Activated CD4-positive, alpha-beta T cell treated with anti-CD3 and anti-CD28 coated beads for 36 hours (primary cell): ENCODE data around the gene CLCN5. TPM values are rescaled to one million over a fixed set of nuclear protein-coding genes. Genes with fewer than 3 reads are reported as not detected.
"Not testable (repeated sequence)": the region's sequence is repeated elsewhere in the genome, so short reads cannot be mapped to it uniquely, and the experiment has no call there.

ENCODE experiments used
- ATAC-seq: fragments of 200-7000 bp; cut with Tn5 transposase; one replicate; pipeline ENCODE4 v1.10.0; 2021; ENCODE audit warnings: mild to moderate bottlenecking, moderate library complexity
- CTCF ChIA-PET: fragments of 350-600 bp; sonication (Branson Sonifier 250); formaldehyde crosslinking; loops from one replicate; lab custom pipeline; 2021; ENCODE audit warnings: antibody characterized with exemption; lab: Charles Lee
- POLR2A ChIA-PET: fragments of 350-600 bp; sonication (Branson Sonifier 250); formaldehyde crosslinking; loops from one replicate; lab custom pipeline; 2021; ENCODE audit warnings: antibody characterized with exemption, inconsistent platforms; lab: Charles Lee
- DNase-seq: peaks from one replicate; pipeline ENCODE4 v3.0.0-alpha.2; 2020
- H3K27ac Mint-ChIP-seq: one replicate; pipeline ENCODE4 v1.8.0; 2021; ENCODE audit warnings: mixed read lengths
- H3K27me3 Mint-ChIP-seq: one replicate; pipeline ENCODE4 v1.8.0; 2021; ENCODE audit warnings: mixed read lengths
- H3K36me3 Mint-ChIP-seq: one replicate; pipeline ENCODE4 v1.8.0; 2021; ENCODE audit warnings: low read depth, mixed read lengths
- H3K4me1 Mint-ChIP-seq: one replicate; pipeline ENCODE4 v1.8.0; 2021; ENCODE audit warnings: mixed read lengths
- H3K4me3 Mint-ChIP-seq: one replicate; pipeline ENCODE4 v1.8.0; 2021; ENCODE audit warnings: mild to moderate bottlenecking, moderate library complexity, mixed read lengths
- H3K9me3 Mint-ChIP-seq: one replicate; pipeline ENCODE4 v1.8.0; 2021; ENCODE audit warnings: low read depth, mixed read lengths
- intact Hi-C, 2 experiments: fragments of 100-400 bp; cut with DNase I in 1 of 2; cut with micrococcal nuclease in 1 of 2; formaldehyde crosslinking; loops; one replicate each; pipeline versions ENCODE4 v1.14.2 to v1.15.1; 2022 to 2024; cut with DNase I, micrococcal nuclease
- total RNA-seq, 2 experiments: library from RNA; stranded (reverse); gene quantifications; one replicate each; pipeline ENCODE4 v1.2.3, GENCODE V29; 2021

The CLCN5 gene
- total RNA-seq, 2 experiments from 2014 or later = 2.6 to 3.2 TPM

DNA sequence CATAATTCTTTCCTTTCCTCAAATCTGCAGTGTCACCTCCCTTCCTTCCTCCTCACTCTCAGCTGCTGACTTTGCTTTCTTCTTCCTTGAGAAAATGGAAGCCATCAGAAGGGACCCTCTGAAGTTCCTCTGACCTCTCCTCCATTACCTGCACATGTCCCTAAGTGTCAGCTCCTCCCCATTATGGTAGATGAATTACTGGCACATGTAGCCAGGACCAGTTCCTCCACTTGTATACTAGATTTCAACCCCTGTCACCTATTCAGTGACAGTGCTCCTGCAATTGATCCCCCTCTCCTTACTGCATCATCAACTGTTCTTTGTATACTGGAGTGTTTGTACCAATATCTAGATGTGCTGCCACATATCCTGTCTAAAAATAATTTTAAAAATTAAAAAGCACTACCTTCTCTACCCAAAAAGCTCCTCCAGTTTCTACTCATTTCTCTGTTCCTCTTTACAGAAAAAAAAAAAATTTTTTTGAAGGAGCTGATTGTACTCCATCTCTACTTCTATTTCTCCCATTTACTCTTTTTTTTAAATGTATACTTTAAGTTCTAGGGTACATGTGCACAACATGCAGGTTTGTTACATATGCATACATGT is 78.6 kb downstream of the CLCN5 start:
- intact Hi-C loops = no loop called here
- Mint-ChIP-seq H3K27ac (no peak overlapping the region), H3K36me3 (no peaks in the 10 kb centered on the region), H3K4me3 (no peak overlapping the region), H3K9me3 (no peaks in the 10 kb centered on the region), H3K27me3 (no peaks in the 10 kb centered on the region), H3K4me1 (peaks cover 5% of the 10 kb centered on the region)
- ChIA-PET CTCF (no interaction called here), POLR2A (no interaction called here)
- ATAC-seq (no peak), DNase-seq (no peak)

DNA sequence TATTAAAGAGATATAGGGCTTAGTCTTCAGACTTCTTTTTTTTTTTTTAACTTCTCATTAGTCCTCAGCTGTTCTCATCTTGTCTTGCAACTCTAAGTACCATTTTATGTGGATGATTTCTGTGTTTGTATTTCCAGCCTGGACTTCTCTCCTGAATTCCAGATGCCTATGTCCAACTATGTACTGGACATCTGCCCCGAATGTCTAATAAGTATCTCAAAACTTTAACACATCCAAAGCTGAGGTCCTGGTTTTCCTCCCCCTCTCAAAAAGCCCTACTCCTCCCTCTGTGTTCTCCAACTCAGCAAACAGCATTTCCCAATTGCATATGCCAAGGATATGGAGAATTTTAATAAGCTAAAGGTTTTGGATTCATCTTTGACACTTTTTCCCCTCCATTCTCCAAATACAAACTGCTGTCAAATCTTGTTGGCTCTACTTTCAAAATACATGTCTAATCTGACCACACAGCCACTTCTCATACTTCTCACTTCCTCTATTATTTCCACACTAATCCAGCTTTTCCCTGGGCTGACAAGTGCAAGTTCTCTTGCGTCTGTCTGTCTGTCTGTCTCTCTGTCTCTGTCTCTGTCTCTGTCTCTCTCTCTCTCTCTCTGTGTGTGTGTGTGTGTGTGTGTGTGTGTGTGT is 79.8 kb downstream of the CLCN5 start:
- no peak overlapping the region for H3K4me3 Mint-ChIP-seq
- intact Hi-C loops = no loop called here

DNA sequence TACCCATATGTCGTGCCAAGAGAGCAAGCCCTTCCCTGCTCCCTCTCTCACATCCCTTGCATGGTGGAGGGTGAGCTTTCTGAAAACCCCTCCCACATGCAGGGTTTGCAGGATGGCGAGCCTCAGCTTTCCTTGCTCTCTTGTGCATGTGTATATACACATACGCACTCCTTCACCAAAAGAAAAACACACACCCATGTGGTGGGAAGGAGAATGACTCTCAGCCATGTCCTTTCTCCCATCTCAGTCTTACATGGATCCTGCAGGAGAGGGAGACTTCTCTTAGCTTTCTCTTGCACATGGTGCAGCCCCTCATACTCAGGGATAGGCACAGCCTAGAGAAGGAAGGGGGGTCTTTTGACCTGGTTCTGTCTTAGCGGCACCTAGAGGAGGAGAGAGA is 81.1 kb downstream of the CLCN5 start:
- Mint-ChIP-seq H3K9me3 (no peaks in the 10 kb centered on the region), H3K27me3 (no peaks in the 10 kb centered on the region), H3K36me3 (no peaks in the 10 kb centered on the region), H3K4me1 (peaks cover 5% of the 10 kb centered on the region), H3K4me3 (no peak overlapping the region), H3K27ac (no peak overlapping the region)
- CTCF ChIA-PET = no interaction called here
- DNase-seq (no peak), ATAC-seq (no peak)
- POLR2A ChIA-PET = no interaction called here
- intact Hi-C loops = no loop called here

More for the DNA sequence above, 79.8 kb downstream of the CLCN5 start:
- Mint-ChIP-seq H3K27ac (no peak overlapping the region), H3K9me3 (no peaks in the 10 kb centered on the region), H3K27me3 (no peaks in the 10 kb centered on the region), H3K36me3 (no peaks in the 10 kb centered on the region), H3K4me1 (peaks cover 5% of the 10 kb centered on the region)
- CTCF ChIA-PET = no interaction called here
- no peak for DNase-seq
- POLR2A ChIA-PET = no interaction called here
- no peak for ATAC-seq

DNA sequence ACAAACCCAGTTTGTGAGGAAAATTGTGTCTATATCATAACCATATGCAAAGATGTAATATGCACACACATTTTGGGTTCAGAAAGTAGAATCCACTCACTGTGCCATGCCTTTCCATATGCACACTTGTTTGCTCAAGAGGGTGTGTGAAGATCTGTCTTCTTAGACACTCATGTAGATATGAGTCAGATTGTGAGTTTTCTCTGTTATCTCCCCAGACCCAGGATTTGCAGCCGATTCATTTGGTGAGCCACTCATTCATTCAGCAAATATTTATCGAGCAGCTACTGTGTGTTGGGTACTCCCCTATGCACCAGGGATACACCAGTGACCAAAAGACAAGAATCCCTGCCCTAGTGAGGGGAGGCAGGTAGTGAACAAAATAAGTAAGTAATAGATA is 81.5 kb downstream of the CLCN5 start:
- DNase-seq = no peak
- H3K27ac Mint-ChIP-seq = no peak overlapping the region
- ChIA-PET CTCF (no interaction called here), POLR2A (no interaction called here)
- H3K4me1 Mint-ChIP-seq = peaks cover 3% of the 10 kb centered on the region
- H3K36me3 Mint-ChIP-seq = no peaks in the 10 kb centered on the region
- intact Hi-C loops = no loop called here
- no peaks in the 10 kb centered on the region for H3K9me3 Mint-ChIP-seq
- ATAC-seq = no peak
- no peaks in the 10 kb centered on the region for H3K27me3 Mint-ChIP-seq
- H3K4me3 Mint-ChIP-seq = no peak overlapping the region

DNA sequence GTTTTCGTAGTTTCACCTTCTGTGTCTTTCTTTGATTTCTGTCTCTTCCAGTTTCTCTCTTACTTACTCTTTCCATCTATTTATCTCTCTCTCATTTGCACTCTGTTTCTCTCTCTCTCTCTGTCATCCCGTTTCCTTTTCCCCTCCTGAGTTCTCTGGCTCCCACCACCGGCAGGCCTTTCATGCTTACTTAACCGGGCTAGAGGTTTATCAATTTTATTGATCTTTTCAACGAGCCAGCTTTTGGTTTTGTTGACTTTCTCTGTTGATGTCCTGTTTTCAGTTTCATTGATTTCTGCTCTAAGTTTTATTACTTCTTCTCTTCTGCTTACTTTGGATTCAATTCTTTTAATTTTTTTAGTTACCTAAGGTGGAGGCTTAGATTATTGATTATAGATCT is 103.2 kb downstream of the CLCN5 start:
- H3K4me1 Mint-ChIP-seq, POLR2A ChIA-PET, intact Hi-C loops: not testable (repeated sequence)

DNA sequence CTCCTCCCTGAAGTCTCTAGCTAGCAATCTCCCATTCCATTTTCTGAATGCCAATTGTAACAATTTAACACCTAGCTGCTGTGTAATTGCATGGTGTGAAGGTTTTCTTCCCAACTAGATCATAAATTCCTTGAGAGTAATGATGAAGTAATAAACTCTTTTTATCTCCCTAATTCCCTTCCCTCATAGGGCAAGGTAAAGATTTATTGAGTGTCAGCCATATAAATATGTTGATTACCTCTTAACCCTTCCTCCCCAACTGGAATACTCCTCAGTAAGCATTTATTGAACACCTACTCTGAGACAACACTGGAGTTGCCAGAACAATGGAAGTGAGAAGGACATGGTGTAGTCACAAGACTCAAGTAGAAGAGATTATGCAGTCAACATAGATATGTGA is 112.7 kb downstream of the CLCN5 start:
- Mint-ChIP-seq H3K27me3 (no peaks in the 10 kb centered on the region), H3K27ac (no peak overlapping the region), H3K9me3 (no peaks in the 10 kb centered on the region), H3K4me3 (no peak overlapping the region), H3K36me3 (peaks cover 1% of the 10 kb centered on the region), H3K4me1 (no peaks in the 10 kb centered on the region)
- no peak for ATAC-seq
- no peak for DNase-seq
- ChIA-PET POLR2A (no interaction called here), CTCF (no interaction called here)
- intact Hi-C loops = no loop called here

More for the DNA sequence above, 103.2 kb downstream of the CLCN5 start:
- H3K27ac Mint-ChIP-seq, CTCF ChIA-PET, DNase-seq, H3K4me3 Mint-ChIP-seq, H3K36me3 Mint-ChIP-seq, ATAC-seq, H3K27me3 Mint-ChIP-seq, H3K9me3 Mint-ChIP-seq: not testable (repeated sequence)

DNA sequence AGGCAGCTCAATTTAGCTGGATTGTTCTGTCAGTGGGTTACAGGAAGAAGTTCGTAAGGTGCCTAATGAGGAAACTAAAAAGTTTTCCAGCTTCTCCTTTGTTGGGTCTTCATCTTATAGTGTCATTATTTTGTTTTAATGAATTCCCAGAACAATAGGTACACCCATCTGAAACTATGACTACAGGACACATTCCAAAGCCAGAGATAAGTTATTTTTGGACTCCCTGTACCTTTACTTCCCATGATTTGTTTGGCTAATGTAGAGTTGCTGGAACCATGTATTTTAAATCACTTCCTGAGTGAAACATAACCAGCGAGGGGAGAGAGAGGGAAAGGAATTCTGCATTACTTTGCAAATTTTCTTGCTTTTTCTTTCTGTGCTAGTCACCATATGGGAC is 114.0 kb downstream of the CLCN5 start:
- Mint-ChIP-seq H3K27ac (no peak overlapping the region), H3K36me3 (peaks cover 1% of the 10 kb centered on the region), H3K4me3 (no peak overlapping the region), H3K4me1 (no peaks in the 10 kb centered on the region), H3K27me3 (no peaks in the 10 kb centered on the region), H3K9me3 (no peaks in the 10 kb centered on the region)
- no peak for DNase-seq
- ChIA-PET CTCF (no interaction called here), POLR2A (no interaction called here)
- intact Hi-C loops = no loop called here
- no peak for ATAC-seq

DNA sequence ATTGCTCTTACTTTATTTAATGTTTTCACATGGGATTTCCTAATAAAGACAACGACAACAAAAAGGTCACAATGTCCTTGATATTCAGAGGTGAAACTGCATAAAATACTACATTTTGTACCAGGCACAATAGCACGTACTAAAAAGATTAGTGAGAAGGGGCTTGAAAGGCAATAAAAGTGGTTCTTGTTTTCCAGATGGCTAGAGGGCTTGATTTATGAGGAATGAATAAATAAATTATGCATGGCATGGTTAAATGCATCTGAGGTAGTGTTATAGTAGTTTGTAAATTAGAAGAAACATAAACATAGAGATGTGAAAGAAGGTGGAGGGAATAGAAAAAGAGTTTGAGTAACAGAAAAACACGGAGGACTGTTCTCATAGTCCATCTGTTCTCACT is 123.4 kb downstream of the CLCN5 start:
- DNase-seq (no peak), ATAC-seq (no peak)
- POLR2A ChIA-PET = no interaction called here
- H3K36me3 Mint-ChIP-seq = peaks cover 2% of the 10 kb centered on the region
- no peak overlapping the region for H3K4me3 Mint-ChIP-seq
- H3K4me1 Mint-ChIP-seq = no peaks in the 10 kb centered on the region
- no peaks in the 10 kb centered on the region for H3K9me3 Mint-ChIP-seq
- CTCF ChIA-PET = interaction anchor here (0.6 kb wide), 1 partner anchor 145 kb away, joined by 3 read pairs; no protein-coding TSS in a partner anchor
- H3K27me3 Mint-ChIP-seq = no peaks in the 10 kb centered on the region
- H3K27ac Mint-ChIP-seq = no peak overlapping the region
- intact Hi-C loops = no loop called here

DNA sequence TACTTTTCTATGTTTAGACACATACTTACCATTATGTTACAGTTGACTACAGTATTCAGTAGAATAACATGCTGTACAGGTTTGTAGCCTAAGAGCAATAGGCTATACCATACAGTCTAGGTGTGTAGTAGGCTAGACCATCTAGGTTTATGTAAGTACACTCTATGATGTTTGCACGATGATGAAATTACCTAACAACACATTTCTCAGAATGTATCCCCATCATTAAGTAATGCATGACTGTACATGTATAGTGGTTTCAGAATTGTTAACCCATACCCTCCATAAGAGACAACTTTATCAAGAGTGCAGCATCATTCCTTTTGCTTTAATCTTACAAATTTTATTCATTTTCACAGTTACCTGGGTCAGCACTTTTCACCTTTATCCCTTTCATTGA is 126.8 kb downstream of the CLCN5 start:
- ATAC-seq (no peak), DNase-seq (no peak)
- intact Hi-C loops = no loop called here
- H3K4me3 Mint-ChIP-seq = no peak overlapping the region
- H3K27ac Mint-ChIP-seq = no peak overlapping the region
- peaks cover 2% of the 10 kb centered on the region for H3K36me3 Mint-ChIP-seq
- H3K27me3 Mint-ChIP-seq = no peaks in the 10 kb centered on the region
- no peaks in the 10 kb centered on the region for H3K9me3 Mint-ChIP-seq
- no peaks in the 10 kb centered on the region for H3K4me1 Mint-ChIP-seq
- ChIA-PET POLR2A (no interaction called here), CTCF (no interaction called here)

DNA sequence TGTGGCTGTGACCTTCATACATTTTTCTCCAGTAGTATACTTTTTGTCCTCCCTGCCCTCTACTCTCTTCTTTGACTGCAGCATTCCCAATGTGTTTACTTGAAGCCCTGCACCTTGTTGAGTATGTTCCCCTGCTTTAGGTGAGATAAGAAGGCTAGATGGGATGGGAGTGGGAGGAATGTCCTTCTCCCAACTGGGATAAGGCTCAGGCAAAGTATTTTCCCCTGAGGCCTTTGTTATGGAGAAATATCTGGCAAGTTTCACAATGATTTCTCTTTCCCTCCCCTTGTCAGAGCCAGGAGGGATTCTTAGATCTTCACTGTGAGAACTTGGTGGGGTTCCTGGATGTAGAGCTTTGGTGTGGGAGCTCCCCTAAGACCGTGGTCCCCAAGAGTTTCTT is 131.8 kb downstream of the CLCN5 start:
- ATAC-seq (no peak), DNase-seq (no peak)
- CTCF ChIA-PET = no interaction called here
- Mint-ChIP-seq H3K27ac (no peak overlapping the region), H3K9me3 (no peaks in the 10 kb centered on the region), H3K4me1 (no peaks in the 10 kb centered on the region), H3K36me3 (peaks cover 3% of the 10 kb centered on the region), H3K27me3 (no peaks in the 10 kb centered on the region), H3K4me3 (no peak overlapping the region)
- intact Hi-C loops = no loop called here
- POLR2A ChIA-PET = no interaction called here

DNA sequence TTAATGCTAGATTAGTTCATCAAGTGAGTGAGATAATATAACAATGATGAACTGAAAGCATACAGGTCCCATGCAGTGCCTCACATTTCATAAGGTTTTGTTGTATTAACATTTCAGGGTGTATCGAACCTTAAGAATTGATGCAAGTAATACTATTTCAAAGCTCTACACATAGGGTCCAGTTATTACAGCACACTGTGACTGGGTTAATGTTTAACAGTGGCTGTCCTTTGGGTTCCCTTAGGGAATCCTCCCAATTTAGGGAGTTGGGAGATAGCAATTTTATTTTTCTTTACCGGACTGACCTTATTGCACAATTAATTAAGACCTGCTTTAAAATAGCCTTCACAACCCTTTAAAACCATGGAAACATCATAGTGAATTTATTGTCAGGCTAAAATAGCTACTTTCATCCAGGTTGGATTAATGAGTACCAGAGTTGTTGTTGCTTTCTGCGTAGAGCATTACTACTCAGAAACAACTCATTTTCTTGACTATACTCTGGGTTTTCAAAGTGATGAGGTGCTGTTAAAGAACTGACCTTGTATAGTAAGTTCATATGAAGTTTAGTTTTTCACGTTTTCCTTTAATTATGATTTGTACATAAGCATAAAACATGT is 144.0 kb downstream of the CLCN5 start:
- Mint-ChIP-seq H3K36me3 (no peaks in the 10 kb centered on the region), H3K4me3 (no peak overlapping the region), H3K27ac (no peak overlapping the region), H3K4me1 (peaks cover 10% of the 10 kb centered on the region), H3K27me3 (no peaks in the 10 kb centered on the region), H3K9me3 (no peaks in the 10 kb centered on the region)
- no peak for ATAC-seq
- ChIA-PET CTCF (interaction anchor here (0.5 kb wide), 1 partner anchor 874 kb away, joined by 3 read pairs; no protein-coding TSS in a partner anchor), POLR2A (no interaction called here)
- no peak for DNase-seq
- intact Hi-C loops = no loop called here
